Calu3 (cell line): ENCODE data around the gene CDH2. TPM values are rescaled to one million over a fixed set of nuclear protein-coding genes. Genes with fewer than 3 reads are reported as not detected.
A peak's percentile ranks its signal among the peaks of the same experiment; 100 is the strongest.

Experiments used
- BruUV-seq: library from RNA; stranded (reverse); fragments of 400-500 nt; replicated peaks from 2 replicates; lab custom pipeline; 2021; lab: Mats Ljungman, UMichigan
- CTCF ChIA-PET: fragments of 300-600 bp; sonication (Branson Sonifier 250); formaldehyde crosslinking; loops from one replicate; lab custom pipeline; 2022; ENCODE audit warnings: antibody characterized with exemption; lab: Charles Lee
- DNase-seq: peaks from one replicate; pipeline ENCODE4 v3.0.0; 2022
- H3K27ac Mint-ChIP-seq: one replicate; pipeline ENCODE4 v1.8.0; 2022; ENCODE audit warnings: mixed read lengths; ENCODE audit not compliant: unreplicated experiment
- H3K27me3 Mint-ChIP-seq: one replicate; pipeline ENCODE4 v1.8.0; 2022; ENCODE audit warnings: mixed read lengths; ENCODE audit not compliant: unreplicated experiment
- H3K36me3 Mint-ChIP-seq: one replicate; pipeline ENCODE4 v1.8.0; 2022; ENCODE audit warnings: mild to moderate bottlenecking, moderate library complexity, mixed read lengths; ENCODE audit not compliant: insufficient read depth, unreplicated experiment
- H3K4me1 Mint-ChIP-seq: one replicate; pipeline ENCODE4 v1.8.0; 2022; ENCODE audit warnings: mild to moderate bottlenecking, low read depth, mixed read lengths; ENCODE audit not compliant: unreplicated experiment
- H3K4me3 Mint-ChIP-seq: one replicate; pipeline ENCODE4 v1.8.0; 2022; ENCODE audit warnings: mild to moderate bottlenecking, low read depth, moderate library complexity, mixed read lengths; ENCODE audit not compliant: unreplicated experiment
- H3K9me3 Mint-ChIP-seq: one replicate; pipeline ENCODE4 v1.8.0; 2022; ENCODE audit warnings: low read depth, mixed read lengths; ENCODE audit not compliant: unreplicated experiment
- CTCF ChIP-seq: fragments of 200-600 bp; IDR thresholded peaks from one replicate; pipeline ENCODE4 v1.8.0; 2022; ENCODE audit warnings: antibody characterized with exemption; ENCODE audit not compliant: unreplicated experiment
- intact Hi-C: fragments of 100-400 bp; cut with micrococcal nuclease; formaldehyde crosslinking; loops from one replicate; pipeline ENCODE4 v1.10.0; 2022; ENCODE audit not compliant: unreplicated experiment
- total RNA-seq: library from RNA; stranded (reverse); gene quantifications from 2 replicates; pipeline ENCODE4 v1.2.3, GENCODE V29; 2022

Gene CDH2
- total RNA-seq, 1 experiment from 2014 or later = 2.3 TPM

GRCh38 chr18:28189400-28190239 is 12.7 kb upstream of the CDH2 start:
- peak; percentile 42 for TF ChIP-seq CTCF
- Mint-ChIP-seq H3K27me3 (no peaks in the 10 kb centered on the region), H3K4me1 (peaks cover 8% of the 10 kb centered on the region), H3K27ac (no peak overlapping the region), H3K4me3 (no peak overlapping the region), H3K36me3 (no peaks in the 10 kb centered on the region), H3K9me3 (peaks cover 2% of the 10 kb centered on the region)
- intact Hi-C loops = loop anchor here (5.0 to 10.0 kb wide), 3 partner anchors 177 to 585 kb away; no protein-coding TSS in a partner anchor
- BruUV-seq = no TSS peak
- DNase-seq = peak; percentile 43
- CTCF ChIA-PET = no interaction called here

GRCh38 chr18:28185121-28185520 is 8.2 kb upstream of the CDH2 start:
- DNase-seq = no peak
- Mint-ChIP-seq H3K36me3 (no peaks in the 10 kb centered on the region), H3K27me3 (no peaks in the 10 kb centered on the region), H3K9me3 (peaks cover 2% of the 10 kb centered on the region), H3K4me1 (peaks cover 11% of the 10 kb centered on the region), H3K4me3 (no peak overlapping the region), H3K27ac (no peak overlapping the region)
- intact Hi-C loops = loop anchor here (5.0 kb wide), 2 partner anchors 173 to 408 kb away; no protein-coding TSS in a partner anchor
- TF ChIP-seq CTCF = no peak
- CTCF ChIA-PET = interaction anchor here (0.7 kb wide), 1 partner anchor 894 kb away, joined by 8 read pairs; no protein-coding TSS in a partner anchor
- BruUV-seq = no TSS peak

- Mint-ChIP-seq H3K36me3 (no peaks in the 10 kb centered on the region), H3K4me3 (no peak overlapping the region), H3K9me3 (no peaks in the 10 kb centered on the region), H3K4me1 (peaks cover 11% of the 10 kb centered on the region), H3K27ac (no peak overlapping the region), H3K27me3 (no peaks in the 10 kb centered on the region)
- BruUV-seq = no TSS peak
- CTCF ChIA-PET = no interaction called here
- no peak for DNase-seq
- no peak for TF ChIP-seq CTCF
- intact Hi-C loops = no loop called here
Measured at GRCh38 chr18:28183418-28184078, 6.6 kb upstream of the CDH2 start.

GRCh38 chr18:28181616-28182015 is 4.7 kb upstream of the CDH2 start:
- Mint-ChIP-seq H3K4me1 (peaks cover 11% of the 10 kb centered on the region), H3K4me3 (no peak overlapping the region)

More at GRCh38 chr18:28181616-28182015, 4.7 kb upstream of the CDH2 start:
- CTCF ChIA-PET = interaction anchor here (0.6 kb wide), 1 partner anchor 226 kb away, joined by 4 read pairs; no protein-coding TSS in a partner anchor
- Mint-ChIP-seq H3K27ac (no peak overlapping the region), H3K9me3 (no peaks in the 10 kb centered on the region), H3K27me3 (no peaks in the 10 kb centered on the region), H3K36me3 (no peaks in the 10 kb centered on the region)
- DNase-seq = no peak
- intact Hi-C loops = no loop called here
- BruUV-seq = no TSS peak
- no peak for TF ChIP-seq CTCF
